GM12873 (cell line): ENCODE data around the gene CD46.

ENCODE experiments used
- CTCF ChIP-seq: IDR thresholded peaks from 2 replicates; pipeline ENCODE4 v1.5.1; 2012; ENCODE audit warnings: low read depth, mild to moderate bottlenecking, moderate library complexity, low read length, control low read depth; ENCODE audit not compliant: insufficient read depth; ENCODE audit errors: missing control alignments

Gene CD46

DNA sequence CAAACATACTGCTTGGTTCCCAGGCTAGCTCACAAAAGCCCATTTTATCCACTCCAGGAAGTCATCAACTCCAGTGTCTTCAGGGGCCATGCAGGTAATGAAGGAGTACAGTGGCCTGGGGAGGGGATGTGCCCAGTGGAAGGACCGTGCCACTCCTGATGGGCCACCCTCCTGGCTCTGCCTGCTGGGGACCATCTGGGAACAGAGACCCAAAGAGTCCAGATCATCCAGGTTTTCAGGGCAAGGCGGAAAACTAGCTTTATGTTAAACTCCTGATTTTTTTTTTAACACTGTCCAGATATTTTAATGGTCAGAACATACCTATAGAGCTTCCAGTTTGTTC lies 75.6 kb downstream of the CD46 start:
- TF ChIP-seq CTCF: no peak

DNA sequence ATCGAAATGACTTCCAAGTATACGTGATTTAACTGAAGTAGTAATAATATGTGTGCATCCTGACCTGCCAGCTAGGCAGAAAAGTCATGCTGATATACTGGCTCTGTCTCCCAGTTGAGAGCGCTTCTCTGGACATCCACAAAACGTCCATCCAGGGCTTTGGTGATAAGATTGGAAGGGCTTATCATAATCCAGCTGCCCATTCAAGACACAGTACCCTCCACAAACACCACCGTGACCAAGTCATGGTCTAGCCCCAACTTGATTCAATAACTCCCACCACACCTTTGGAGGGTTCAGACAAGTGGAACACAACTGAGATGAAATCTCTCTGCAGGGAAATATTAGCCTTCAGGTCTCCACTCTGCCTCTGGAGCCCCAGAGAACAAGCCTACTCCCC lies 76.2 kb downstream of the CD46 start:
- no peak for TF ChIP-seq CTCF

DNA sequence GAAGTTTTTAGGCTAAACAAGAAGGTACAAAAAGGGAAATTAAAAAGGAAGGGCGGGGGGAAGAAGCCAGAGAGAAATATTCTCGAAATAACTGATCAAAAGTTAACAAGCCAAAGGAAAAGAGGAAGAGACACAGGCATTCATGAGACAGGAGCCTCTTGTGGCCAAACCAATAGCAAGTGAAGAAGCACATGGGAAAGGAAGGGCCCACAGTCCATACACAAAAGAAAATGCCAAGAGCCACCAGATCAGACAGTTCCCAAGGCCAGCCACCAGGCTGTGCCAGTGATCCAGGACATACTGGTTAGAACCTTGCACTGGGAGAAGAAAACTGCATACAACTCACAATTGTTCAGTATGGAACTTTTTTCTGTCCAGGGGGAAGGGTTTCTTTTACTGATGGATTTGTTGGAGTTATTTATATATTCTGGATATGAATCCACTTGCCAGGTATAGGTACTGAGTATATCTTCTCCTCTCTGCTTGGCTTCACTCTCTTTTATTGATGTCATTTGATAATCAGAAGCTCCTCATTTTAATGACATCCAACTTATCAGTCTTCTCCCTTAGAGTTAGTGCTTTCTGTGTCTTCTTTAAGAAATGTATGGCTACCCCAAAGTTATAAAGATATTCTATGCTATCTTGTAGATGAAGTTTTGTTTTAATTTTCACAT lies 76.8 kb downstream of the CD46 start:
- TF ChIP-seq CTCF: peak; percentile 88

DNA sequence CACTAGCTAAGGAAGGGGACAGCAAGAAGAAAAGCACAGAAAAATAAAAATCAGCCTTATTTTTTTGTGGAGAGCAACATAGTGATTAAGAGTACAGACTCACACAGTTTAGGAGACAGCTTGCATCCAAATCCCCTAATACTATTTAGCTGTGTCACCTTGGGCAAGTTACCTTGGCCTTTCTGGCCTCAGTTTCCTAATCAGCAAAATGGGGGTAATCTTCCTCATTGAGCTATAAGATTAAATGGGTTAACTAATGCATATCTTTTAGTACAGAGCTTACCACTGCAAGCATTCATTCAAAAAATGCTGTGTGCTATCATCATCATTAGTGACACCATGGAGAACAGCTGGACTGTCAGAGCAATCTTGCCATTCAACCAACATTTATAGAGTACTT lies 77.7 kb downstream of the CD46 start:
- TF ChIP-seq CTCF: no peak

DNA sequence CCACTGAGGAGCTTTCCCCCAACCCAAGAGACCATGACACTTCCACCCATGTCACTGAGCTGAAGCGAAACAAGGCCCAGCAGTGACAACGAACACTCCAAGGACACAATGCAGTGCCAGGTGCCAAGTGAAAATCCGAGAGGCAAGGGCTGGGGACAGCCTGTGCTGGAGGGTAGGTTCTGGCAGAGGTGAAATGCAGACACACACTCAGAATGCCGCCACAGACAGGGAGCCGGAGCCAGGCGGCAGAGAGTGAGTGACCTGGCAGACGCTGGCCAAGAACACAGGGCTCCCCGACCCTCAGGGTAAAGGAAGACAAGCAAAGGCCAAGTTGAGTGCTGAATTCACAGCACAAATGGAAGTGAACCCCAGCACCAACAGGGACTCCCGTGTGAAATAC lies 78.9 kb downstream of the CD46 start:
- no peak for TF ChIP-seq CTCF

- no peak for TF ChIP-seq CTCF
Observed at GRCh38 chr1:207831517-207832327, 79.9 kb downstream of the CD46 start.

- no peak for TF ChIP-seq CTCF
Observed at GRCh38 chr1:207832796-207833195, 80.9 kb downstream of the CD46 start.
